Heart left ventricle (tissue), 16 donors: ENCODE results near the gene CPNE7. TPM values are rescaled to one million over a fixed set of nuclear protein-coding genes. Genes with fewer than 3 reads are reported as not detected.
A peak's percentile ranks its signal among the peaks of the same experiment; 100 is the strongest.

Experiments used
- ATAC-seq, 4 donors: fragments of 200-7000 bp; cut with Tn5 transposase; one replicate each; pipeline ENCODE4 v1.9.1; 2020 to 2022; ENCODE audit warnings: moderate library complexity in 4 of 4, mild to moderate bottlenecking in 3 of 4, moderate number of reproducible peaks in 1 of 4
- DNase-seq, 5 donors: peaks; one replicate each; pipeline ENCODE4 v3.0.0-alpha.2; 2020
- H3K27ac ChIP-seq, 12 donors: fragments of 200-600 bp; sonication (generic) in 4 of 12; one replicate each; pipeline versions ENCODE4 v1.5.0 to v1.8.0; 2016 to 2022; ENCODE audit warnings: mild to moderate bottlenecking in 2 of 12
- H3K27me3 ChIP-seq, 9 donors: fragments of 200-600 bp; sonication (generic) in 2 of 9; one replicate each; pipeline versions ENCODE4 v1.5.1 to v1.8.0; 2016 to 2022; ENCODE audit warnings: mild to moderate bottlenecking in 3 of 9
- H3K36me3 ChIP-seq, 9 donors: fragments of 200-600 bp; sonication (generic) in 2 of 9; one replicate each; pipeline versions ENCODE4 v1.5.0 to v1.8.0; 2018 to 2022; ENCODE audit warnings: mild to moderate bottlenecking in 2 of 9
- H3K4me1 ChIP-seq, 12 donors: fragments of 200-600 bp; sonication (generic) in 4 of 12; one replicate each; pipeline versions ENCODE4 v1.5.0 to v1.8.0; 2016 to 2022; ENCODE audit warnings: mild to moderate bottlenecking in 3 of 12
- H3K4me3 ChIP-seq, 12 donors: fragments of 200-600 bp; sonication (generic) in 4 of 12; one replicate each; pipeline versions ENCODE4 v1.5.0 to v1.8.0; 2017 to 2022; ENCODE audit warnings: mild to moderate bottlenecking in 9 of 12, moderate library complexity in 4 of 12
- H3K9me3 ChIP-seq, 12 donors: fragments of 200-600 bp; sonication (generic) in 4 of 12; one replicate each; pipeline versions ENCODE4 v1.5.0 to v1.8.0; 2016 to 2022; ENCODE audit warnings: mild to moderate bottlenecking in 1 of 12
- CTCF ChIP-seq, 12 donors: fragments of 200-600 bp; sonication (generic) in 4 of 12; IDR thresholded peaks; one replicate each; pipeline versions ENCODE4 v1.5.0 to v1.8.0; 2018 to 2022; ENCODE audit warnings: antibody characterized with exemption in 12 of 12, mild to moderate bottlenecking in 5 of 12
- POLR2A ChIP-seq, 2 donors: fragments of 450-650 bp; IDR thresholded peaks; one replicate each; pipeline ENCODE4 v1.6.1; 2017; ENCODE audit warnings: antibody characterized with exemption in 2 of 2, mild to moderate bottlenecking in 2 of 2, moderate library complexity in 2 of 2
- WGBS, 4 donors: extraction: QIAGEN DNeasy Blood & Tissue Kit in 2 of 4; methylation state at CpG; one replicate each; pipeline versions ENCODE4 v1.1.5 to v1.1.7; 2013 to 2018; 5-methylcytosine and 5-hydroxymethylcytosine counted together
- intact Hi-C, 10 donors: fragments of 100-400 bp; cut with DNase I; formaldehyde crosslinking; loops; one replicate each; pipeline versions ENCODE4 v1.11.1 to v1.14.2; 2022
- polyA plus RNA-seq, 2 donors: library from polyadenylated mRNA; stranded (reverse); fragments of 200-250 nt; gene quantifications; one replicate each; pipeline ENCODE4 v1.2.3, GENCODE V29; 2013
- total RNA-seq, 9 donors: library from RNA; depleted of rRNA in 2 of 9; stranded (reverse); fragments of >200 nt in 2 of 9; fragmentation: NEBNext Ultra II Directional in 3 of 9; extraction: Animal tissue kit (Norgen Biotek cat#: 25700) in 3 of 9; gene quantifications; one replicate each; pipeline versions ENCODE4 v1.1.0 to v1.2.4, GENCODE V29; 2016 to 2023
- donor health status: ischemic (EF 13 %, LVEDD 7.1; RV severe dilation, severe dysfunction).
- donor health status: healthy with polysubstance abuse.
- donor health status: DM: no; HTN: yes; CAD: no.
- donor health status: DM: no; HTN: no; CAD: no.
- donor health status: ischemic (EF 25% LVEDD 6.9; RV normal size, moderate dysfunction).
- donor health status: ischemic (EF 25% LVEDD 5.7; RV mildly dilated, moderate dysfunction).
- donor health status: healthy.
- donor health status: DM: yes; HTN: yes; CAD: no.
- donor health status: ischemic (EF 35%, LVEDD 5.7; RV mildly dilated, moderate dysfunction).
- donor health status: nonischemic (EF 11% LVEDD 7.7; RV severe dilation, severe dysfunction).
- donor health status: DM: yes; HTN: yes; CAD: no.
- donor health status: PGD.
- donor health status: ischemic (EF 29% LVEDD 5.4; RV normal size, mild dysfunction).
- donor health status: nonischemic (EF 23%, LVEDD 6.1; RV moderate dilation, normal function).

Gene CPNE7
- total and polyA plus RNA-seq, 11 donors = 0.20 to 0.50 TPM; not detected in 9

GRCh38 chr16:89564476-89565255 lies 10.9 kb upstream of the CPNE7 start:
- peaks cover 8 to 56% (median 31%) of the 10 kb centered on the region in 12 donors for H3K4me1 ChIP-seq
- ATAC-seq (no peak), DNase-seq (no peak)
- no peak overlapping the region for H3K27ac ChIP-seq
- H3K27me3 ChIP-seq = peaks cover 0 to 8% (median 2%) of the 10 kb centered on the region in 9 donors
- no peak for TF ChIP-seq POLR2A (IDR thresholded peaks at IDR 0.05)
- no peak for TF ChIP-seq CTCF (IDR thresholded peaks at IDR 0.05)
- WGBS, 4 donors = 73 to 78% (median 76%) methylated on average over 21 to 22 of the region's 22 CpGs
- H3K36me3 ChIP-seq = peaks cover 6 to 39% (median 37%) of the 10 kb centered on the region in 9 donors
- intact Hi-C loops = loop anchor here in 4 of 10 donors (5.0 to 10.0 kb wide), 4 partner anchors 57 to 320 kb away; partner anchors contain the start of gene SPG7 (in 1 of the 4)
- H3K4me3 ChIP-seq = no peak overlapping the region
- H3K9me3 ChIP-seq = no peaks in the 10 kb centered on the region

GRCh38 chr16:89565256-89565505 lies 10.4 kb upstream of the CPNE7 start:
- ATAC-seq (no peak), DNase-seq (no peak)
- Histone ChIP-seq H3K9me3 (no peaks in the 10 kb centered on the region), H3K27me3 (peaks cover 0 to 13% (median 6%) of the 10 kb centered on the region in 9 donors), H3K36me3 (peaks cover 6 to 39% (median 37%) of the 10 kb centered on the region in 9 donors), H3K4me1 (peaks cover 8 to 53% (median 29%) of the 10 kb centered on the region in 12 donors), H3K4me3 (peak overlapping the region in 1 of 12 donors; percentile 34), H3K27ac (no peak overlapping the region)
- TF ChIP-seq POLR2A (IDR thresholded peaks at IDR 0.05) (no peak), CTCF (IDR thresholded peaks at IDR 0.05) (no peak)
- 47 to 63% (median 55%) methylated on average over 2 to 3 of the region's 3 CpGs for WGBS, 4 donors
- intact Hi-C loops = loop anchor here in 3 of 10 donors (5.0 to 10.0 kb wide), 3 partner anchors 77 to 320 kb away; no protein-coding TSS in a partner anchor

- 7 to 11% (median 10%) methylated on average over 16 to 46 of the region's 46 CpGs for WGBS, 4 donors
- H3K9me3 ChIP-seq = no peaks in the 10 kb centered on the region
- DNase-seq = peak in 2 of 5 donors; percentile 43 to 61
- peaks cover 0 to 17% (median 7%) of the 10 kb centered on the region in 9 donors for H3K27me3 ChIP-seq
- H3K4me1 ChIP-seq = peaks cover 8 to 53% (median 29%) of the 10 kb centered on the region in 12 donors
- ATAC-seq = peak; percentile 16 to 52 (median 46)
- peak in 1 of 2 donors; percentile 15 for TF ChIP-seq POLR2A (IDR thresholded peaks at IDR 0.05)
- peak; percentile 1 to 64 (median 50) for TF ChIP-seq CTCF (IDR thresholded peaks at IDR 0.05)
- intact Hi-C loops = loop anchor here in 3 of 10 donors (5.0 to 10.0 kb wide), 3 partner anchors 77 to 321 kb away; no protein-coding TSS in a partner anchor
- peaks cover 6 to 39% (median 37%) of the 10 kb centered on the region in 9 donors for H3K36me3 ChIP-seq
- peak overlapping the region in 1 of 12 donors; percentile 15 for H3K27ac ChIP-seq
- H3K4me3 ChIP-seq = peak overlapping the region in 9 of 12 donors; percentile 14 to 41 (median 34)
These were observed 9.8 kb upstream of the CPNE7 start for GRCh38 chr16:89565506-89566372.
